Psoas muscle (tissue), 8 donors: ENCODE measurements around the gene TRIM27. TPM values are rescaled to one million over a fixed set of nuclear protein-coding genes. Genes with fewer than 3 reads are reported as not detected.

Experiments
- ATAC-seq, 4 donors: fragments of 200-7000 bp; cut with Tn5 transposase; one replicate each; pipeline ENCODE4 v1.9.1; 2020; ENCODE audit warnings: moderate library complexity in 3 of 4, mild to moderate bottlenecking in 2 of 4
- DNase-seq, 2 donors: peaks; one replicate each; pipeline ENCODE4 v3.0.0-alpha.2; 2020
- H3K27ac ChIP-seq: fragments of 200-600 bp; one replicate; pipeline ENCODE4 v1.8.0; 2022
- H3K27me3 ChIP-seq, 3 donors: fragments of 200-600 bp in 1 of 3; one replicate each; pipeline versions ENCODE4 v1.6.1 to v1.8.0; 2013 to 2022; ENCODE audit warnings: low read length in 2 of 3, mild to moderate bottlenecking in 2 of 3, moderate library complexity in 1 of 3; ENCODE audit not compliant: insufficient read depth in 3 of 3
- H3K36me3 ChIP-seq, 2 donors: fragments of 200-600 bp in 1 of 2; one replicate each; pipeline versions ENCODE4 v1.6.1 to v1.8.0; 2013 to 2022; ENCODE audit warnings: low read depth in 1 of 2, mild to moderate bottlenecking in 1 of 2, moderate library complexity in 1 of 2; ENCODE audit not compliant: insufficient read depth in 1 of 2
- H3K4me1 ChIP-seq: fragments of 200-600 bp; one replicate; pipeline ENCODE4 v1.8.0; 2022
- H3K4me3 ChIP-seq: fragments of 200-600 bp; one replicate; pipeline ENCODE4 v1.8.0; 2022; ENCODE audit warnings: mild to moderate bottlenecking
- H3K9me3 ChIP-seq: fragments of 200-600 bp; one replicate; pipeline ENCODE4 v1.8.0; 2022
- CTCF ChIP-seq: fragments of 200-600 bp; IDR thresholded peaks from one replicate; pipeline ENCODE4 v1.8.0; 2022; ENCODE audit warnings: antibody characterized with exemption
- WGBS, 3 donors: extraction: QIAGEN DNeasy Blood & Tissue Kit; methylation state at CpG; one replicate each; pipeline versions ENCODE4 v1.1.6 to v1.1.7; 2013; 5-methylcytosine and 5-hydroxymethylcytosine counted together
- intact Hi-C, 2 donors: fragments of 100-400 bp; cut with DNase I; formaldehyde crosslinking; loops; one replicate each; pipeline versions ENCODE4 v1.11.0 to v1.14.2; 2022
- polyA plus RNA-seq, 3 donors: library from polyadenylated mRNA; stranded (reverse); fragments of 200-250 nt; gene quantifications; one replicate each; pipeline ENCODE4 v1.2.3, GENCODE V29; 2013
- total RNA-seq, 4 donors: library from RNA; stranded (reverse); fragmentation: NEBNext Ultra II Directional in 2 of 4; extraction: Animal tissue kit (Norgen Biotek cat#: 25700) in 2 of 4; gene quantifications; one replicate each; pipeline versions ENCODE4 v1.2.1 to v1.2.4, GENCODE V29; 2021 to 2023
- donor health status: healthy with polysubstance abuse.
- donor health status: DM: no; HTN: no; CAD: no; lungs with moderate emphysema.
- donor health status: Bipolar disorder and iron deficiency.
- donor health status: healthy.
- donor health status: DM: yes; HTN: yes; CAD: no.
- donor health status: DM: no; HTN: no; CAD: no.
- donor health status: DM: no; HTN: no; CAD: no.
- donor health status: DM: yes; HTN: yes; CAD: no.

TRIM27 gene
- total and polyA plus RNA-seq, 7 donors: 15.0 to 42.8 (median 23.7) TPM

GRCh38 chr6:28898710-28898965, 25.1 kb downstream of the TRIM27 start:
- no peak for TF ChIP-seq CTCF
- peaks cover 6% of the 10 kb centered on the region for H3K4me1 ChIP-seq
- peak overlapping the region; percentile 73 for H3K4me3 ChIP-seq
- no peaks in the 10 kb centered on the region for H3K9me3 ChIP-seq
- H3K36me3 ChIP-seq: peaks cover 15 to 40% of the 10 kb centered on the region in 2 donors
- DNase-seq (no peak), ATAC-seq (no peak)
- no peaks in the 10 kb centered on the region for H3K27me3 ChIP-seq
- no peak overlapping the region for H3K27ac ChIP-seq
- intact Hi-C loops: no loop called here
- WGBS, 3 donors: 71 to 79% (median 74%) methylated on average over 2 of the region's 2 CpGs

- no peak for ATAC-seq
- Histone ChIP-seq H3K4me3 (peak overlapping the region; percentile 73), H3K36me3 (peaks cover 9 to 27% of the 10 kb centered on the region in 2 donors), H3K27ac (peak overlapping the region; percentile 91), H3K27me3 (no peaks in the 10 kb centered on the region), H3K4me1 (peaks cover 6% of the 10 kb centered on the region), H3K9me3 (no peaks in the 10 kb centered on the region)
- 0 to 2% (median 1%) methylated on average over 1 of the region's 1 CpG for WGBS, 3 donors
- TF ChIP-seq CTCF: no peak
- intact Hi-C loops: loop anchor here in 1 of 2 donors (2.0 kb wide), 1 partner anchor 59 kb away; no protein-coding TSS in a partner anchor
- DNase-seq: no peak
These were observed 26.4 kb downstream of the TRIM27 start for GRCh38 chr6:28897369-28897745.

- no peaks in the 10 kb centered on the region for H3K27me3 ChIP-seq
- no peaks in the 10 kb centered on the region for H3K9me3 ChIP-seq
- peak overlapping the region; percentile 73 for H3K4me3 ChIP-seq
- H3K4me1 ChIP-seq: peaks cover 6% of the 10 kb centered on the region
- ATAC-seq: peak; percentile 49 to 68 (median 58)
- peak; percentile 54 to 74 for DNase-seq
- H3K36me3 ChIP-seq: peaks cover 9 to 21% of the 10 kb centered on the region in 2 donors
- WGBS, 3 donors: 0 to 1% (median 0%) methylated on average over 41 of the region's 41 CpGs
- intact Hi-C loops: loop anchor here in 1 of 2 donors (1.0 to 2.0 kb wide), 3 partner anchors 44 to 86 kb away; no protein-coding TSS in a partner anchor
- peak overlapping the region; percentile 91 for H3K27ac ChIP-seq
- peak; percentile 34 for TF ChIP-seq CTCF
These were observed 27.0 kb downstream of the TRIM27 start for GRCh38 chr6:28896505-28897368.

- Histone ChIP-seq H3K27ac (peak overlapping the region; percentile 91), H3K27me3 (no peaks in the 10 kb centered on the region), H3K36me3 (peaks cover 0 to 6% of the 10 kb centered on the region in 2 donors), H3K4me1 (peaks cover 6% of the 10 kb centered on the region), H3K4me3 (peak overlapping the region; percentile 73), H3K9me3 (no peaks in the 10 kb centered on the region)
- DNase-seq: peak; percentile 89 to 93
- ATAC-seq: peak; percentile 84 to 87 (median 86)
- TF ChIP-seq CTCF: no peak
- WGBS, 3 donors: 6 to 7% (median 7%) methylated on average over 27 of the region's 27 CpGs
- intact Hi-C loops: no loop called here
These were observed 28.5 kb downstream of the TRIM27 start for GRCh38 chr6:28895131-28895812.
